EL (cell line): ENCODE results near the gene RSRP1.

ENCODE experiments used
- DNase-seq: peaks from one replicate; pipeline ENCODE4 v3.0.0-alpha.2; 2016

The RSRP1 gene

GRCh38 chr1:25217015-25217414 lies 30.2 kb downstream of the RSRP1 start:
- DNase-seq, result no peak

GRCh38 chr1:25216123-25216522 lies 31.1 kb downstream of the RSRP1 start:
- DNase-seq, result no peak

DNA sequence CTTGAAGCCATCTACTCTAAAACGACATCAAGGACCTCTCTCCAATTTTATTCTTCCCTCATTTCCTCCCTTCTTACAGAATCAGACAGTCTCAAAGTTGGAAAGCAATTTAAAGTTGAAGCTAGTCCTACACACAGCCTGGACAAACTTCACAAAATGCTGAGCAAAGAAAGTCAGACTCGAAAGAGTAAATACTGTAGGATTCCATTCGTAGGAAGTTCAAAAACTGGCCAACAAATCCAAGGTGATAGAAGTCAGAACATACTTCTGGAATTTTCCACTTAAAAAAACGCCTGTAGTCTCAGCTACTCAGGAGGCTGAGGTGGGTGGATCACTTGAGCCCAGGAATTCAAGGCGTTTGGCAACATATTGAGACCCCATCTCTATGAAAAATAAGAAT lies 34.5 kb downstream of the RSRP1 start:
- DNase-seq, result no peak

- no peak for DNase-seq
Observed at GRCh38 chr1:25210728-25211127, 36.5 kb downstream of the RSRP1 start.

GRCh38 chr1:25209516-25209915 lies 37.7 kb downstream of the RSRP1 start:
- DNase-seq, result no peak

- no peak for DNase-seq
Observed at GRCh38 chr1:25208561-25209222, 38.6 kb downstream of the RSRP1 start.

GRCh38 chr1:25208092-25208491 lies 39.2 kb downstream of the RSRP1 start:
- DNase-seq, result no peak

GRCh38 chr1:25206201-25206600 lies 41.1 kb downstream of the RSRP1 start:
- DNase-seq, result no peak

GRCh38 chr1:25205786-25206185 lies 41.5 kb downstream of the RSRP1 start:
- DNase-seq, result no peak

GRCh38 chr1:25204797-25205480 lies 42.3 kb downstream of the RSRP1 start:
- peak; percentile 73 for DNase-seq

DNA sequence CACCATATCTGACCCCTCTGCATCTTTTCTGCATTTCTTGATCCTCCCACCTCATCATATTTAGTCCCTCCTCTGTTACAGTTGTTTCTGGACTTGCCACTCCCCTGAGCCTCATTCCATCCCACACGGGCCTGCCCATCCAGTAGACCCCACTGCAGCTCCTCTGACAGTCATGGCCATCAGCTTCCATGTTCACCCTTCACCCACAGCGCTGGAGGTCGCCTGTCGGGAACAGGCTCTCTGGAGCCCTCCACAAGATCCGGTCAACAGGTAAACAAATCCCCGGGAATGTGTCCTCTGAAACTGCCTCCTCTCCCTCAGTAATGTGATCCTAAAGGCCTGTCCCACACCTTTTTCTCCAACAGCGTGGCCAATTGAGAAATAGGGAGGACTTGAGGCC lies 46.2 kb downstream of the RSRP1 start:
- DNase-seq, result no peak

DNA sequence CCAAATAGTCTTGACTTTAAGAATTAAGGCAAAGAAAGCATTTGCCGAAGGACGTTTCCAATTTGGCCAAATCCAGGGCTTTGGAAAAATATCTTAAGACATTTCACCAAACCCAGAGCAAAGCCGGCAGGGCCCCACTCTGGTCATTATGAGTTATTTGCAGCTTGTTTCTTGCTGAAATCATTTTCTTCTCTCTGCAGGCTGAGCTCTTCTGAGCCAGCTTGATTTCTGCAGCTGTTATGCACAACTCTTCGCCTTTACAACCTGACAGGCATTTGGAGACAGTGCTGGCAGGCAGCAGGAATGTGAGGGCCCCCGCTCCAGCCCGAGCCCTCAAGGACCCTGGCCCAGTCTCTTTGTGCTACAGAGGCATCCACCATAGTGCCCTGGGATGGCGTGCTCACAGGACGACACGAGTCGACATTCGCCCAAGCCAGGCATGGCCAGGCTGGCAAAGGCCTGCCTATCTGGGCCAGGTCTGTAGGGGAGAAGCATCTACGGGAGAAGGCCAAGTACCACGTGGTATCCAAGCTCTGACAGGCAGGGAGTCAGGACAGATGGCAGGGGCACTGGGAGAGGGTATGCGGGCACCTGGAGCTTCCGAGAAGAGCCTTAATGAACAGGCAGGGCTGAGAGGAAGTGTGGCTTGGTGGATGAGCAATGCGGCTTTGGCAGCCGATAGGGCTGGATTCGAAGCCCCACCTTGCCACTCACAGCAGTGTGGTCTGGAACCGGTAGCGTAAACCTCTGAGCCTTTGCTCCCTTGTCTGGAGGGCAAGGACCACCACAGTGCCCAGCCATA lies 47.2 kb downstream of the RSRP1 start:
- DNase-seq, result no peak

DNA sequence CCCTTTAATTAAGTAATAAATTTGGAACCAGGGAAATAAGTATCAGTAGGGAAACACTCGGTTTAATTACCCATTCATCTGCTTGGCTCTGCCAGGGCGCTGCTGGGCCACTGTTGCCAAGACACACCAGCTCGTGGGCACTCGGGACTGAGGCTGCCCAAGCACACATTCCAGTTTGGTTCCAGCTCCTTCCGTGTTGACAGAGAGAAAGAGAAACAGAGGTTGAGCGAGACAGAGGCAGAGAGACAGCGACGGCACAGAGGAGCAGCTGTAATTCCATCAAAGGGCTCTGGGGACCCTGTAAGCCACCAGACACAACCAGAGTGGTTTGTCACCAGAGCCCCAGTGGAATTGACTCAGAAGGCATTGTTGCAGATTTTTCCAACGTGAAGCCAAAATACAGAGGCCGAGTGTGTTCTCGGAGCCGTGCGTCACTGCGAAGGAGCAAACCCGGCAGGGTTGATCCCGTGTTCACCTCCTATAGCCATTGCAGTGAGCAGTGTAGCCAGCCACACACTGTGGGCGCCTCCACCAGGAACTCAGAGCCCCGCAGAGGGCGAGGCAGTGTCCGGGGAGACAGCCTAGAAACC lies 48.5 kb downstream of the RSRP1 start:
- no peak for DNase-seq

- DNase-seq, result no peak
Observed at GRCh38 chr1:25197982-25198662, 49.1 kb downstream of the RSRP1 start.

DNA sequence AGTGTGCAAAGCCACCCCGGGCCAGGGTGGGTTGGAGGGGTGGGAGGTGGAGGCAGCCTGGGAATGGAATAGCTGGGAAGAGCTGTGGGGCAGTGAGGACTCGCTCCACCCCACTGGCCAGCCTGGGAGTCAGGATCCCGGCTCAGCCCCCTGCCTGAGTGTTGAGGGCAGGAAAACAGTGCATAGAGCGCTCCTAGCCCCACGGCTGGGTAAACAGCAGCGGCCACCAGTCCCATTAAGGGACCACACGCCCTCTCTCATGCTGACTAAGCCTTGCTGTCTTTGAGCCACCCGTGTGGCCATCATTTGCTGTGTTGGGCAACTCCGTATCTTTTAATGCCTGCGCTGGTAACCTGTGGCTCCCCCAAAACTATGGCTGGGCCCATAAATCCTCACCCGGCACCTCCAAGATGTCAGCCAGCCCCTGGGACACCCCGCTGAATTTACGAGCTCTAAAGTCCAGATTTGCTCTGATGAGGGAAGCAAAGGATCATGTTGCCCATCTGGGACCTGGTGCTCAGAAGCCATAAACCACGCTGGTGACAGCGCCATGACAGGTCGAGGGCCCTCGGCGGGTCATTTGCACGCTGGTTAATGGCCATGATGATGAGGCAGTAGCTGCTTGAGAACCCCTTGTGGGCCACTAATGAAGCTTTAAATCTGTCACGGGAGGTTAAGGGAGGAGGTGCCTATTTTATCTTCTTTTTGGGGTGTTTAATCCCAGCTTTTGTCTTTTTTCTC lies 49.8 kb downstream of the RSRP1 start:
- DNase-seq, result no peak

DNA sequence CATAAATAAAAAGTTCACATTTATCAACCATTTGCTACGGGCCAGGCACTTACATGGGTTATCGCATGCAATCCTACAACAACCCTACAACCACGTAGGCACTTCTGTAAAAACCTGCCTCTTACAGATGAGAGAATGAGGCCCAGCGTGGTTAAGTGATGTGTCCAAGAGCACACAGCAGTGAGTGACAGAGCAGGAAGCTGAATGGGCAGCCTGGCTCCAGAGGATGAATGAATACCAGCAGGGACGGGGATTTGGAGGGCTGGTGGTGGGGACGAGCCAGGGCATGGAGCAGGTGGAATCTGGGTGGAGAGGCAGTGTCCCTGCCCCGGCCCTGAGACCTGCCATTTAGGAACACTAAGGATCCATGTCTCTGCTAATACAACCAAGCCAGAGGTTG lies 50.4 kb downstream of the RSRP1 start:
- DNase-seq, result no peak

GRCh38 chr1:25195835-25196234 lies 51.4 kb downstream of the RSRP1 start:
- no peak for DNase-seq

DNA sequence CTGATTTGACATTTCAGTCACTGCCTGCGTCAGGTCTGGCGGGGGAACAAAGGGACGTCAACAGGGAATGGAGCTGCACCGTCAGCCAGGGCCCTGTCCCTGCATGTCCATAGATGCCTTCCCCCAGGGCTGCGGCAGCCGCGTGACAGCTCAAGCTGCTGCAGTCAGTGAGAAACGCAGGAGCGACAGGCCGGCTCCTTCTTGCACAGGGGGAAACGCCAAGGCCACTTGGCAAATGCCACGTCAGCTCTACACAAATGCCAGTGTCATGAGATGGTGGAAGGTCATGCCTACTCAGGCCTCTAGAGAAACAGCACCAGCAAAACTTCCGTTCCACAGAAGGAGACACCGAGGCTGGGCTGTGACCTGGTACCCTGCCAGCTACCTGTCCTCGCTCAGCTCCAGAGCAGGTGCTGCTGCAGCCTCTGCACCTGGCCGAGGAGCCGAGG lies 52.7 kb downstream of the RSRP1 start:
- no peak for DNase-seq

DNA sequence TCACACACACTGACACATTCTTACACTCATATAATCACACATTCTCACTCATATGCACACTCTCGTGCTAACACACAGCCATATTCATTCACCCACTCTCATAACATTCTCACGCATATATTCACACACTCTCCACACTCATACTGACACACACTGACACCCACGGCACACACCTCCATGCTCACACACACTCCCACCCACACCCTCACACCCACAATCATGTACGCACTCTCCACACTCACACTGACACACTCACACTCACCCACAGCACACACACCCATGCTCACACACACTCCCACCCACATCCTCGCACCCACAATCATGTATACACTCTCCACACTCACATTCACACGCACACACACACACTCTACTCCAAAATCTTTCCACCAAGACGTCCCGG lies 53.2 kb downstream of the RSRP1 start:
- no peak for DNase-seq

- DNase-seq, result no peak
Observed at GRCh38 chr1:25193229-25193628, 54.0 kb downstream of the RSRP1 start.
